ENCODE measurements around the gene KANK2. TPM values are rescaled to one million over a fixed set of nuclear protein-coding genes. Genes with fewer than 3 reads are reported as not detected.

Gene KANK2
- polyA plus RNA-seq, 1 of the 3 experiments (the other 2 are of a cell fraction), result 92.4 TPM

- Histone ChIP-seq H3K9ac (no peak overlapping the region), H3K4me1 (ENCODE audit: control insufficient read depth in 1 of 2, insufficient read depth in 2 of 2, low read depth in 1 of 2, low read length in 1 of 2) (peaks cover 0 to 16% of the 10 kb centered on the region in 2 experiments; a peak in 2 of 4 replicates), H3K79me2 (ENCODE audit: insufficient read depth) (peaks cover 3% of the 10 kb centered on the region; the same call in 1 of the 2 replicates), H3K9me3 (no peaks in the 10 kb centered on the region), H2AFZ (ENCODE audit: low read depth) (no peak overlapping the region), H3K9me2 (no peaks in the 10 kb centered on the region), H3K36me3 (replicated peaks in 1 of 2; ENCODE audit: control insufficient read depth in 1 of 2, insufficient read depth in 2 of 2, low read length in 1 of 2) (peaks cover 42 to 56% of the 10 kb centered on the region in 2 experiments), H4K20me1 (ENCODE audit: insufficient read depth) (no peaks in the 10 kb centered on the region), H3K4me2 (no peak overlapping the region), H3F3A (replicated peaks; ENCODE audit: insufficient read depth) (peaks cover 24% of the 10 kb centered on the region), H3K4me3 (ENCODE audit: low read depth in 2 of 2, low read length in 1 of 2) (no peak overlapping the region), H3K27ac (ENCODE audit: low read depth in 2 of 2, low read length in 1 of 2) (no peak overlapping the region), H3K27me3 (ENCODE audit: insufficient read depth) (no peaks in the 10 kb centered on the region)
- TF ChIP-seq FOSL2 (IDR thresholded peaks at IDR 0.05; ENCODE audit: borderline replicate concordance, low read depth), result no peak
- TF ChIP-seq SIN3A (IDR thresholded peaks at IDR 0.05; ENCODE audit: borderline replicate concordance, low read depth, low read length), result no peak
- no peak for TF ChIP-seq CTCF (IDR thresholded peaks at IDR 0.05)
- TF ChIP-seq, protein P1, sequence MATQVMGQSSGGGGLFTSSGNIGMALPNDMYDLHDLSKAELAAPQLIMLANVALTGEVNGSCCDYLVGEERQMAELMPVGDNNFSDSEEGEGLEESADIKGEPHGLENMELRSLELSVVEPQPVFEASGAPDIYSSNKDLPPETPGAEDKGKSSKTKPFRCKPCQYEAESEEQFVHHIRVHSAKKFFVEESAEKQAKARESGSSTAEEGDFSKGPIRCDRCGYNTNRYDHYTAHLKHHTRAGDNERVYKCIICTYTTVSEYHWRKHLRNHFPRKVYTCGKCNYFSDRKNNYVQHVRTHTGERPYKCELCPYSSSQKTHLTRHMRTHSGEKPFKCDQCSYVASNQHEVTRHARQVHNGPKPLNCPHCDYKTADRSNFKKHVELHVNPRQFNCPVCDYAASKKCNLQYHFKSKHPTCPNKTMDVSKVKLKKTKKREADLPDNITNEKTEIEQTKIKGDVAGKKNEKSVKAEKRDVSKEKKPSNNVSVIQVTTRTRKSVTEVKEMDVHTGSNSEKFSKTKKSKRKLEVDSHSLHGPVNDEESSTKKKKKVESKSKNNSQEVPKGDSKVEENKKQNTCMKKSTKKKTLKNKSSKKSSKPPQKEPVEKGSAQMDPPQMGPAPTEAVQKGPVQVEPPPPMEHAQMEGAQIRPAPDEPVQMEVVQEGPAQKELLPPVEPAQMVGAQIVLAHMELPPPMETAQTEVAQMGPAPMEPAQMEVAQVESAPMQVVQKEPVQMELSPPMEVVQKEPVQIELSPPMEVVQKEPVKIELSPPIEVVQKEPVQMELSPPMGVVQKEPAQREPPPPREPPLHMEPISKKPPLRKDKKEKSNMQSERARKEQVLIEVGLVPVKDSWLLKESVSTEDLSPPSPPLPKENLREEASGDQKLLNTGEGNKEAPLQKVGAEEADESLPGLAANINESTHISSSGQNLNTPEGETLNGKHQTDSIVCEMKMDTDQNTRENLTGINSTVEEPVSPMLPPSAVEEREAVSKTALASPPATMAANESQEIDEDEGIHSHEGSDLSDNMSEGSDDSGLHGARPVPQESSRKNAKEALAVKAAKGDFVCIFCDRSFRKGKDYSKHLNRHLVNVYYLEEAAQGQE (IDR thresholded peaks at IDR 0.05; ENCODE audit: low read depth, low read length), result no peak
- no peak for TF ChIP-seq TAF1 (IDR thresholded peaks at IDR 0.05; ENCODE audit: borderline replicate concordance, low read depth, low read length)
- no peak for TF ChIP-seq YY1 (IDR thresholded peaks at IDR 0.05; ENCODE audit: low read depth)
- TF ChIP-seq RCOR1 (IDR thresholded peaks at IDR 0.05; ENCODE audit: low read length), result no peak
- TF ChIP-seq, protein P2, sequence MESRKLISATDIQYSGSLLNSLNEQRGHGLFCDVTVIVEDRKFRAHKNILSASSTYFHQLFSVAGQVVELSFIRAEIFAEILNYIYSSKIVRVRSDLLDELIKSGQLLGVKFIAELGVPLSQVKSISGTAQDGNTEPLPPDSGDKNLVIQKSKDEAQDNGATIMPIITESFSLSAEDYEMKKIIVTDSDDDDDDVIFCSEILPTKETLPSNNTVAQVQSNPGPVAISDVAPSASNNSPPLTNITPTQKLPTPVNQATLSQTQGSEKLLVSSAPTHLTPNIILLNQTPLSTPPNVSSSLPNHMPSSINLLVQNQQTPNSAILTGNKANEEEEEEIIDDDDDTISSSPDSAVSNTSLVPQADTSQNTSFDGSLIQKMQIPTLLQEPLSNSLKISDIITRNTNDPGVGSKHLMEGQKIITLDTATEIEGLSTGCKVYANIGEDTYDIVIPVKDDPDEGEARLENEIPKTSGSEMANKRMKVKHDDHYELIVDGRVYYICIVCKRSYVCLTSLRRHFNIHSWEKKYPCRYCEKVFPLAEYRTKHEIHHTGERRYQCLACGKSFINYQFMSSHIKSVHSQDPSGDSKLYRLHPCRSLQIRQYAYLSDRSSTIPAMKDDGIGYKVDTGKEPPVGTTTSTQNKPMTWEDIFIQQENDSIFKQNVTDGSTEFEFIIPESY (IDR thresholded peaks at IDR 0.05; ENCODE audit: borderline replicate concordance, low read depth), result no peak
- no peak for TF ChIP-seq USF2 (IDR thresholded peaks at IDR 0.05; ENCODE audit: borderline replicate concordance, low read depth, low read length)
- TF ChIP-seq GATA2 (CRISPR knock-in tag; IDR thresholded peaks at IDR 0.05), result no peak
- no peak for TF ChIP-seq NFIC (IDR thresholded peaks at IDR 0.05; ENCODE audit: borderline replicate concordance)
- no peak for TF ChIP-seq USF1 (IDR thresholded peaks at IDR 0.05; ENCODE audit: borderline replicate concordance, low read depth)
- no peak for TF ChIP-seq MEF2A (IDR thresholded peaks at IDR 0.05; ENCODE audit: borderline replicate concordance, low read depth)
- no peak for TF ChIP-seq RFX5 (IDR thresholded peaks at IDR 0.05; ENCODE audit: low read length)
- TF ChIP-seq FOXJ3 (CRISPR knock-in tag; IDR thresholded peaks at IDR 0.05), result no peak
- no peak for TF ChIP-seq TCF12 (IDR thresholded peaks at IDR 0.05)
- TF ChIP-seq RXRA (IDR thresholded peaks at IDR 0.05; ENCODE audit: borderline replicate concordance, low read depth), result no peak
- 93% methylated on average over 5 of the region's 5 CpGs for WGBS (ENCODE audit: low lambda C conversion rate)
- POLR2A ChIA-PET, result no interaction called here
- CTCF ChIA-PET, result interaction anchor here (1.2 to 1.6 kb wide), 2 partner anchors 32 to 45 kb away, joined by 4 read pairs; no protein-coding TSS in a partner anchor
- DNase-seq, result no peak
These were observed 26.2 kb downstream of the KANK2 start for GRCh38 chr19:11171144-11171543.

Data from SK-N-SH (cell line).